Natural killer cell (primary cell): ENCODE data around the gene DUSP2. TPM values are rescaled to one million over a fixed set of nuclear protein-coding genes. Genes with fewer than 3 reads are reported as not detected.
A peak's percentile ranks its signal among the peaks of the same experiment; 100 is the strongest.

Experiments
- ATAC-seq, 3 donors: fragments of 150-1000 bp in 2 of 3; fragments of 200-7000 bp in 1 of 3; cut with Tn5 transposase; 1 replicate in 1 of 3; 2 replicates in 2 of 3; pipeline ENCODE4 v1.10.0; 2021; ENCODE audit warnings: mild to moderate bottlenecking in 2 of 3, moderate library complexity in 2 of 3
- DNase-seq, 2 donors: peaks; one replicate each; pipeline versions ENCODE4 v3.0.0 to v3.0.0-alpha.2; 2013 to 2021; ENCODE audit warnings: mixed read lengths in 1 of 2
- H3K27ac ChIP-seq: one replicate; pipeline ENCODE4 v1.5.1; 2013; ENCODE audit warnings: mild to moderate bottlenecking, low read length
- H3K27me3 ChIP-seq: one replicate; pipeline ENCODE4 v1.6.1; 2013; ENCODE audit warnings: low read length; ENCODE audit not compliant: control insufficient read depth, insufficient read depth
- H3K36me3 ChIP-seq: one replicate; pipeline ENCODE4 v1.6.1; 2013; ENCODE audit warnings: low read length; ENCODE audit not compliant: control insufficient read depth, insufficient read depth
- H3K4me1 ChIP-seq: one replicate; pipeline ENCODE4 v1.6.1; 2013; ENCODE audit warnings: low read length; ENCODE audit not compliant: control insufficient read depth, insufficient read depth
- H3K4me3 ChIP-seq: one replicate; pipeline ENCODE4 v1.5.1; 2013; ENCODE audit warnings: low read length
- H3K9me3 ChIP-seq: one replicate; pipeline ENCODE4 v1.6.1; 2013; ENCODE audit warnings: low read length; ENCODE audit not compliant: control insufficient read depth, insufficient read depth
- H3K27ac Mint-ChIP-seq, 2 donors: one replicate each; pipeline ENCODE4 v1.8.0; 2022; ENCODE audit warnings: mild to moderate bottlenecking in 2 of 2, mixed read lengths in 2 of 2, moderate library complexity in 1 of 2
- H3K27me3 Mint-ChIP-seq, 2 donors: one replicate each; pipeline ENCODE4 v1.8.0; 2022; ENCODE audit warnings: low read depth in 2 of 2, mixed read lengths in 2 of 2
- H3K36me3 Mint-ChIP-seq: one replicate; pipeline ENCODE4 v1.8.0; 2022; ENCODE audit warnings: mixed read lengths
- H3K4me1 Mint-ChIP-seq, 2 donors: one replicate each; pipeline ENCODE4 v1.8.0; 2022; ENCODE audit warnings: mixed read lengths in 2 of 2
- H3K4me3 Mint-ChIP-seq: one replicate; pipeline ENCODE4 v1.8.0; 2022; ENCODE audit warnings: mild to moderate bottlenecking, moderate library complexity, mixed read lengths
- H3K9me3 Mint-ChIP-seq, 2 donors: one replicate each; pipeline ENCODE4 v1.8.0; 2022; ENCODE audit warnings: mixed read lengths in 2 of 2
- CTCF ChIP-seq: fragments of 200-600 bp; IDR thresholded peaks from one replicate; pipeline ENCODE4 v1.8.0; 2022; ENCODE audit warnings: antibody characterized with exemption
- WGBS: methylation state at CpG from one replicate; pipeline ENCODE4 v1.1.7; 2013; ENCODE audit warnings: missing lambda C conversion rate; ENCODE audit not compliant: insufficient coverage; 5-methylcytosine and 5-hydroxymethylcytosine counted together
- intact Hi-C: fragments of 100-400 bp; cut with micrococcal nuclease; formaldehyde crosslinking; loops from one replicate; pipeline ENCODE4 v1.14.2; 2022
- total RNA-seq, 4 donors: library from RNA; stranded (reverse); fragments of 120-200 nt in 1 of 4; gene quantifications; one replicate each; pipeline versions ENCODE4 v1.2.3 to v1.2.4, GENCODE V29; 2013 to 2022

The DUSP2 gene
- total RNA-seq, 3 donors from 2014 or later (not counting 1 experiment from before 2014, with no cell fraction given) = 300 to 564 (median 432) TPM

GRCh38 chr2:96175951-96176350 lies 30.7 kb upstream of the DUSP2 start:
- no peak overlapping the region for H3K27ac Mint-ChIP-seq
- no peaks in the 10 kb centered on the region for H3K9me3 ChIP-seq
- H3K4me3 Mint-ChIP-seq = no peak overlapping the region
- no peak overlapping the region for H3K4me3 ChIP-seq
- no peaks in the 10 kb centered on the region for H3K27me3 ChIP-seq
- WGBS = 86% methylated on average over 6 of the region's 6 CpGs
- DNase-seq (no peak), ATAC-seq (no peak)
- intact Hi-C loops = loop anchor here (10.0 kb wide), 2 partner anchors 151 to 181 kb away; partner anchors contain the start of gene ANKRD36C
- no peak overlapping the region for H3K27ac ChIP-seq
- peaks cover 19 to 21% of the 10 kb centered on the region in 2 donors for H3K4me1 Mint-ChIP-seq
- H3K4me1 ChIP-seq = peaks cover 21% of the 10 kb centered on the region
- TF ChIP-seq CTCF = no peak
- H3K36me3 Mint-ChIP-seq = no peaks in the 10 kb centered on the region
- no peaks in the 10 kb centered on the region for H3K36me3 ChIP-seq
- H3K9me3 Mint-ChIP-seq = no peaks in the 10 kb centered on the region
- H3K27me3 Mint-ChIP-seq = peaks cover 0 to 2% of the 10 kb centered on the region in 2 donors

- H3K9me3 Mint-ChIP-seq = no peaks in the 10 kb centered on the region
- Histone ChIP-seq H3K4me3 (no peak overlapping the region), H3K4me1 (peaks cover 7% of the 10 kb centered on the region), H3K27me3 (no peaks in the 10 kb centered on the region), H3K9me3 (no peaks in the 10 kb centered on the region), H3K36me3 (no peaks in the 10 kb centered on the region), H3K27ac (no peak overlapping the region)
- no peak overlapping the region for H3K4me3 Mint-ChIP-seq
- intact Hi-C loops = loop anchor here (1.0 to 10.0 kb wide), 3 partner anchors 36 to 180 kb away; partner anchors contain the start of genes ANKRD36C and ASTL
- peak overlapping the region in 1 of 2 donors; percentile 19 for H3K27ac Mint-ChIP-seq
- peak; percentile 91 for TF ChIP-seq CTCF
- WGBS = 51% methylated on average over 8 of the region's 8 CpGs
- peaks cover 8% of the 10 kb centered on the region in 2 donors for H3K4me1 Mint-ChIP-seq
- no peaks in the 10 kb centered on the region for H3K36me3 Mint-ChIP-seq
- ATAC-seq = peak; percentile 94 to 100 (median 100)
- peak; percentile 80 to 90 for DNase-seq
- peaks cover 0 to 2% of the 10 kb centered on the region in 2 donors for H3K27me3 Mint-ChIP-seq
Observed at GRCh38 chr2:96174251-96175144, 29.3 kb upstream of the DUSP2 start.

GRCh38 chr2:96171831-96172230 lies 26.6 kb upstream of the DUSP2 start:
- DNase-seq = no peak
- H3K36me3 ChIP-seq = no peaks in the 10 kb centered on the region
- no peaks in the 10 kb centered on the region for H3K9me3 Mint-ChIP-seq
- H3K9me3 ChIP-seq = no peaks in the 10 kb centered on the region
- peaks cover 0 to 2% of the 10 kb centered on the region in 2 donors for H3K27me3 Mint-ChIP-seq
- H3K27me3 ChIP-seq = no peaks in the 10 kb centered on the region
- peaks cover 7% of the 10 kb centered on the region for H3K4me1 ChIP-seq
- H3K4me3 ChIP-seq = no peak overlapping the region
- ATAC-seq = no peak
- no peak for TF ChIP-seq CTCF
- H3K36me3 Mint-ChIP-seq = no peaks in the 10 kb centered on the region
- H3K27ac Mint-ChIP-seq = peak overlapping the region in 1 of 2 donors; percentile 34
- peaks cover 5 to 14% of the 10 kb centered on the region in 2 donors for H3K4me1 Mint-ChIP-seq
- WGBS = 93% methylated on average over 14 of the region's 15 CpGs
- H3K4me3 Mint-ChIP-seq = no peak overlapping the region
- intact Hi-C loops = loop anchor here (10.0 kb wide), 2 partner anchors 147 to 177 kb away; partner anchors contain the start of gene ANKRD36C
- no peak overlapping the region for H3K27ac ChIP-seq
